HUES64 (cell line): Measurements from ENCODE around the gene LPXN.
A peak's percentile ranks its signal among the peaks of the same experiment; 100 is the strongest.

ENCODE experiments used
- H3K27ac ChIP-seq: 2 replicates; pipeline ENCODE4 v1.7.0; 2013; ENCODE audit warnings: low read depth, low read length, inconsistent platforms
- H3K27me3 ChIP-seq: 2 replicates; pipeline ENCODE4 v1.6.1; 2013; ENCODE audit warnings: mild to moderate bottlenecking, low read length; ENCODE audit not compliant: insufficient read depth
- H3K36me3 ChIP-seq: 2 replicates; pipeline ENCODE4 v1.6.1; 2013; ENCODE audit warnings: mild to moderate bottlenecking, low read length; ENCODE audit not compliant: insufficient read depth
- H3K4me1 ChIP-seq: 2 replicates; pipeline ENCODE4 v1.6.1; 2013; ENCODE audit warnings: mild to moderate bottlenecking, low read length, moderate library complexity; ENCODE audit not compliant: insufficient read depth
- H3K4me3 ChIP-seq: 2 replicates; pipeline ENCODE4 v1.5.1; 2013; ENCODE audit warnings: mild to moderate bottlenecking, low read length, moderate library complexity
- H3K9ac ChIP-seq: 2 replicates; pipeline ENCODE4 v1.6.1; 2013; ENCODE audit warnings: mild to moderate bottlenecking, low read depth, low read length
- H3K9me3 ChIP-seq: 2 replicates; pipeline ENCODE4 v1.6.1; 2013; ENCODE audit warnings: low read depth, low read length; ENCODE audit not compliant: insufficient read depth
- WGBS: fragments of 150-250, 120-280 bp; methylation state at CpG from one replicate; pipeline ENCODE4 v1.1.7; 2013; ENCODE audit warnings: missing lambda C conversion rate; 5-methylcytosine and 5-hydroxymethylcytosine counted together

The LPXN gene

DNA sequence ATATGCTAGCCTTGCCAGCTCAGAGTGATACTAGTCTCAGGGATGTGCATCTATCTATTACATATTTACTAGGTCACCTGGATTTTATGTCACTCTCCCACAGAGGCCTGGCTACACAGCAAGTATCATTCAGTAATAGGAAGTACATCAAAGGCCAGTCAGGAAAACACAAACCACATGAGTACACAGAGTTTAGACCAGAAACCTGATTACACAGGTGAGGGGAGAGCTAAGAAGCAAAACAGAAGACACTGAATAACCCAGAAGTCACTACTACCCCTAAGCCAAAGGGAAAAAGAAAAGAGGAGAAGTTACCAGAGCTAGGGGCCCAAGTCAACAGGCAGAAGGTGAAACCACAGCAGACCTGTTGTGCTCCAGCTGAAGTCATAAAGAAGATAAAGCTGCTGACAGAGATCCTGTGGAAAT, 13.3 kb downstream of the LPXN start:
- H3K4me1 ChIP-seq, result no peaks in the 10 kb centered on the region
- no peak overlapping the region for H3K27ac ChIP-seq
- H3K27me3 ChIP-seq, result no peaks in the 10 kb centered on the region
- no peak overlapping the region for H3K4me3 ChIP-seq
- H3K9me3 ChIP-seq, result no peaks in the 10 kb centered on the region
- H3K36me3 ChIP-seq, result no peaks in the 10 kb centered on the region
- H3K9ac ChIP-seq, result no peak overlapping the region

DNA sequence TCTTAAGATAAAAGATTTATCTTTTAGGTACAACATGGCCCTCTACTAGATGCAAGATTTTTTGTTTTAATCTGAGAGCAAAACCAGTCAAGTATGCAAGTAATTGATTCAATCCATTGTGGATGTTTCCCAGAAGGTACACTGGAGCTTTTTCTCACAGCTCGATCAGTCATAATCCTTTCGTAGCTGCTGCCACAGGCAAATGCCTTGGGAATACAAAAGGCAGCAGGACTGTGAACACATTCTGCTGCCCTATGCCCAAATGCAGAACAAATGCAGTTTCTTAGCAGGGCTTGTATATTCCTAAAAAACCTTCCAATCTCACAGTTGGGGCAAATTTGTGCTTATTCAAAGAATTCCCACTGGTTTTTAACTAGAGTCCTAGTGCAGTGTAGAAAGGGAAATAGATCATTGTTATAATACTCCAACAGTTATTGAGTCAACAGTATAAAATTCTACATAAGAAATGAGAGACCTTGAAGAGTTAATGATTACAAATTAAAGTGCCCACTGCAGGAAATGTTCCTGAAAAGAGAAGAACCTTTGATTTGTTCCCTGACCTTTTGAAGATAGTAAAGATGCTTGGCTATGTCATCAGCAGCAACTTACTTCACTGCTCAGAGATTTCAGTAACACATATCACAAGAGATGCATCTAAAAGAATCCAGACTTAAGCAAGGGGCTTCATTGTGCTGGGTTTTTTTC, 14.1 kb downstream of the LPXN start:
- 93% methylated on average over 2 of the region's 2 CpGs for WGBS

DNA sequence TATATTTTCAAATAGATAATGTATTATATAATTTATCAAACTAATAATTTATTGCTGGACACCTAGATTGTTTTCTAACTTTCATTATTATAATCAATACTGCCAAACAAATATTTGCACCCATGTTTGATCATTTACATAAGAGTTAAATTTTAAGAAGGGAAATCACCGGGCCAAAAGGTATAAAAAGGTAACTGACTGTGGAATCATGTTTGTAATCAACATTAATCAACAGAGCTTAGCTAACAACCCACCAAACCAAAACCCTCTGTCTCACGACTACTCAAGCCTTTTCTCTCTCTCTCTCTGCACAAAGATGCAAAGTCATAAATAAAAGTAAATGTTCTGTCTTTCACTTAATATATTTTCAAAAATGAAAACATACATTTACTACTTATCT, 14.8 kb downstream of the LPXN start:
- Histone ChIP-seq H3K4me1 (no peaks in the 10 kb centered on the region), H3K4me3 (no peak overlapping the region), H3K27ac (no peak overlapping the region), H3K9ac (no peak overlapping the region), H3K9me3 (no peaks in the 10 kb centered on the region), H3K36me3 (no peaks in the 10 kb centered on the region), H3K27me3 (no peaks in the 10 kb centered on the region)
- 43% methylated on average over 1 of the region's 2 CpGs for WGBS

More for the DNA sequence above, 14.1 kb downstream of the LPXN start:
- no peak overlapping the region for H3K4me3 ChIP-seq
- H3K27ac ChIP-seq, result no peak overlapping the region
- no peaks in the 10 kb centered on the region for H3K27me3 ChIP-seq
- H3K36me3 ChIP-seq, result no peaks in the 10 kb centered on the region
- no peaks in the 10 kb centered on the region for H3K4me1 ChIP-seq
- no peak overlapping the region for H3K9ac ChIP-seq
- H3K9me3 ChIP-seq, result no peaks in the 10 kb centered on the region

DNA sequence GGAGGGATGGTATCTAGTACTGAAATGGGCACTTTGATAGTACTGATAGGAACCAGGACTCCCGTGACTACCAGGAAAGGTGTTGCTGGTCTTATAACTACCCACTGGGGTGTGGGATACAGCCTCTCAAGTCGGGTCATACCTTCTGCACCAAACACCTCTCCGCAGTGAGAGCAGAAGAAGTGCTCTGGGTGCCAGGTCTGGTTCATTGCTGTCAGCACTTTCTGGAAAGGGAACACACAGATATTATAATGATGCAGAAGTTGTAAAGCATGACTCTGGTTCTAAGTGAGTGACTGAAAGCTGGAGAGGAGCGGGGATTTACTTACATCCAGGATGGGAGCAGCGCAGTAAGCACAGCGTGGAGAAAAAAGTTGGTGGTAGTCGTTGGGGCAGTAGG, 26.0 kb downstream of the LPXN start:
- H3K4me3 ChIP-seq, result no peak overlapping the region
- H3K27me3 ChIP-seq, result no peaks in the 10 kb centered on the region
- WGBS, result 97% methylated on average over 7 of the region's 7 CpGs
- H3K4me1 ChIP-seq, result no peaks in the 10 kb centered on the region; the same call in 1 of the 2 replicates
- H3K36me3 ChIP-seq, result peaks cover 19% of the 10 kb centered on the region; the same call in 1 of the 2 replicates
- H3K9ac ChIP-seq, result no peak overlapping the region
- no peaks in the 10 kb centered on the region for H3K9me3 ChIP-seq
- H3K27ac ChIP-seq, result no peak overlapping the region

DNA sequence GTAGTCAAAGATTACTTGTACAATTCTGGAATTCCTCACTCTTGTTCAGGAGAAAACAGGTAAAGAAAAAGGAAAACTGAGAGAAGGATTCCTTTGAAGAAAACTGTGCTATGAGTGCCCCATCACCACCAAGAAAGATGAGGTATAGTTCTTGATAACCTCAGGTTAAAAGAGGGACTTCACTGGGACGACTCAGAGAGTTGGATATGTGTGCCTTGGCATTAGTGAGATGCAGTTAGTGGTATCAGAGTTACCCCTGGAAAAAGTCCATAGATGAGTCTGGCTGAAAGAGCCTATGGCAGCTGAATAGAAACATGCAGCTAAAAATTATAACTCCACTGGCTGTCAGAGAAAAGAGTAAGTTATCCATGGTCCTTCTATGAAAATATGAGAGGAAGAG, 28.8 kb downstream of the LPXN start:
- Histone ChIP-seq H3K9ac (no peak overlapping the region), H3K27ac (no peak overlapping the region)

DNA sequence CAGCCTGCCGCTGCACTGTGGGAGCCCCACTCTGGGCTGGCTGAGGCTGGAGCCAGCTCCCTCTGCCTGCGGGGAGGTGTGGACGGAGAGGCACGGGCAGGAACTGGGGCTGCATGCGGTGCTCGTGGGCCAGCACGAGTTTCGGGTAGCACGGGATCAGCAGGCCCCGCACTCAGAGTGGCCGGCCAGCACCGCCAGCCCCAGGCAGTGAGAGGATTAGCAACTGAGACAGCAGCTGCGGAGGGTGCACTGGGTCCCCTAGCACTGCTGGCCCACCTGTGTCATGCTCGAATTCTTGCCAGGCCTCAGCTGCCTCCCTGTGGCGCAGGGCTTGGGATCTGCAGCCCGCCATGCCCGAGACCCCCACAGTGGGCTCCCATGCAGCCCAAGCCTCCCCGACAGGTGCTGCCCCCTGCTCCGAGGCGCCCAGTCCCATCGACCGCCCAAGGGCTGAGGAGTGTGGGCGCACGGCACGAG, 43.8 kb downstream of the LPXN start:
- H3K36me3 ChIP-seq, result no peaks in the 10 kb centered on the region
- no peak overlapping the region for H3K27ac ChIP-seq
- 94% methylated on average over 25 of the region's 25 CpGs for WGBS
- no peak overlapping the region for H3K4me3 ChIP-seq
- peaks cover 5% of the 10 kb centered on the region; the same call in 1 of the 2 replicates for H3K9me3 ChIP-seq
- no peaks in the 10 kb centered on the region for H3K4me1 ChIP-seq
- no peaks in the 10 kb centered on the region for H3K27me3 ChIP-seq
- H3K9ac ChIP-seq, result no peak overlapping the region

More for the DNA sequence above, 28.8 kb downstream of the LPXN start:
- no peaks in the 10 kb centered on the region for H3K9me3 ChIP-seq
- H3K4me1 ChIP-seq, result no peaks in the 10 kb centered on the region; the same call in 1 of the 2 replicates
- H3K27me3 ChIP-seq, result no peaks in the 10 kb centered on the region
- no peak overlapping the region for H3K4me3 ChIP-seq
- H3K36me3 ChIP-seq, result peaks cover 13% of the 10 kb centered on the region; the same call in 1 of the 2 replicates
- WGBS, result 91% methylated on average over 1 of the region's 1 CpG

DNA sequence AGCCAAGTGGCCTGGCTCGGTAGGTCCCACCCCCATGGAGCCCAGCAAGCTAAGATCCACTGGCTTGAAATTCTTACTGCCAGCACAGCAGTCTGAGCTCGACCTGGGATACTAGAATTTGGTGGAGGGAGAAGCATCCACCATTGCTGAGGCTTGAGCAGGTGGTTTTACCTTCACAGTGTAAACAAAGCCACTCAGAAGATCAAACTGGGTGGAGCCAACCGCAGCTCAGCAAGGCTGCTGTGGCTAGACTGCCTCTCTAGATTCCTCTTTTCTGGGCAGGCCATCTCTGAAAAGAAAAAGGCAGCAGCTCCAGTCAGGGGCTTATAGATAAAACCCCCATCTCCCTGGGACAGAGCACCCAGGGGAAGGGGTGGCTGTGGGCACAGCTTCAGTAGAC, 45.4 kb downstream of the LPXN start:
- no peaks in the 10 kb centered on the region for H3K27me3 ChIP-seq
- 85% methylated on average over 3 of the region's 3 CpGs for WGBS
- no peak overlapping the region for H3K9ac ChIP-seq
- H3K9me3 ChIP-seq, result peaks cover 5% of the 10 kb centered on the region; the same call in 1 of the 2 replicates
- no peaks in the 10 kb centered on the region for H3K4me1 ChIP-seq
- no peaks in the 10 kb centered on the region for H3K36me3 ChIP-seq
- H3K27ac ChIP-seq, result no peak overlapping the region
- no peak overlapping the region for H3K4me3 ChIP-seq

DNA sequence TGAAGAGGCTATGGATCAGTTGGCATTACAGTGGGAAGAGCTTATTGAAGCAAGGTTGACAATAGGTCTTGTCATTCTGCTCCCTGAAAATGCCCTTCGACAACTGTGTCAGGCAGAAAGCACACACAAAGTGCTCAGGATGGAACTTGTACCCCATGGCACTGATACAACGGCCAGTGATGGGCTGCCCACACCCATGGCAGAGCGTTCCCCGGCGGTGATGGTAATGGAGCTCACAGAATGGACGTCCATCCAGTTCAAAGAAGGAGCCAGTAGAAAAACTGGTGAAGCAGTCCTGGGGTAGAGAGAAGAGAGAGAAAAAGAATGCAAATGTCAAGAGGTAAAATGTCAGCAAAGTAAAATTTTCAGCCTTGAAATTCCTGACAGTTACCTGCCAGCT, 48.2 kb downstream of the LPXN start:
- 93% methylated on average over 6 of the region's 6 CpGs for WGBS

DNA sequence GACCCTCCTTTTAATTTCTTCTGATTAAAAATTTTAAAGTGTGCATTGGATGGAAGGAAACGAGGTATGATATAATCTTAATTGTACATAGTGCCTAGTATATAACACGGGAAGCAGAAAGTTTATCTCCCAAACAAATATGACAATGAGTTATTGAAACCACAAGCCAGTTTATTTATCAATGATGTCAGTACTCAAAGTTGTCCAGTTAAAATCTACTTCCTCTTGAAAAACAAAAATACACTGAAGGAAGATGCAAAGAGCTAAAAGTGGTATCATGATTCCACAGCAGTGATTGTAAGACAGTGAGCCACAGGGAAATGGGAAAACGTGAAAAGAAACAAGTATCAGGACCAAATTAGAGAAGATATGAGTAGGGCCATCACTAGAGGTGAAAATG, 48.9 kb downstream of the LPXN start:
- Histone ChIP-seq H3K27me3 (no peaks in the 10 kb centered on the region), H3K4me1 (peaks cover 6% of the 10 kb centered on the region; the same call in 1 of the 2 replicates), H3K9ac (no peak overlapping the region), H3K36me3 (no peaks in the 10 kb centered on the region), H3K27ac (no peak overlapping the region), H3K4me3 (no peak overlapping the region), H3K9me3 (peaks cover 5% of the 10 kb centered on the region; the same call in 1 of the 2 replicates)
- WGBS, result 85% methylated on average over 1 of the region's 3 CpGs

More for the DNA sequence above, 48.2 kb downstream of the LPXN start:
- peaks cover 6% of the 10 kb centered on the region; the same call in 1 of the 2 replicates for H3K4me1 ChIP-seq
- H3K36me3 ChIP-seq, result no peaks in the 10 kb centered on the region
- no peak overlapping the region for H3K9ac ChIP-seq
- H3K27ac ChIP-seq, result no peak overlapping the region
- H3K9me3 ChIP-seq, result peaks cover 5% of the 10 kb centered on the region; the same call in 1 of the 2 replicates
- H3K27me3 ChIP-seq, result no peaks in the 10 kb centered on the region
- no peak overlapping the region for H3K4me3 ChIP-seq

DNA sequence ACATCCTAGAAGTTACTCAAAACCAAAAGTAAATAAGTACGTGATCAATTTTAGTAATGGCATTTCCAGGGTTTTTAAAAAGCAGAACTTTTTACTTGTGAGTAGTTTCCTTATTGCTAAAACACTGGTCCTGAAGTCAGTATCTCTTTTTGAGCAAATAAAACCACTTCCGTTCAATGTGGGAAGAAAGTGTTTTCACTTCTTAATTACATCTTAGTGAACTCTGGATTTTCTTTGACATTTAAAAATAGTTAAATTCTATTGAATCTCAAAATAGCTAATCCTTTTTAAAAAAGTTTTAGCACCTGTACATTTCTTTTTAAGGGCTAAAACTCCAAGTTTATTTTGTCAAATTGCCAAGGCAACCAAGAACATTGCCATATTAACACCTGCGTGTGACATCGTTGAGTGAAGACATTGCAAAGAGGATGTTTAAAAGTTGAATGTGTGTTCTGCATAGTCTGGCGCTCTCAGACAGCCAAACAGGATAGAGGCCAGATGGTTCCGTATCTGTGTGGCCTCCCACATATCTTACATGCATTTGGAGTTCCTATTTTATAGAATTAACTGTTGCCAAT, 50.5 kb downstream of the LPXN start:
- Histone ChIP-seq H3K9ac (no peak overlapping the region), H3K4me3 (no peak overlapping the region), H3K9me3 (no peaks in the 10 kb centered on the region), H3K27ac (no peak overlapping the region), H3K27me3 (no peaks in the 10 kb centered on the region), H3K36me3 (no peaks in the 10 kb centered on the region), H3K4me1 (peaks cover 6% of the 10 kb centered on the region; the same call in 1 of the 2 replicates)
- WGBS, result 76% methylated on average over 4 of the region's 6 CpGs

DNA sequence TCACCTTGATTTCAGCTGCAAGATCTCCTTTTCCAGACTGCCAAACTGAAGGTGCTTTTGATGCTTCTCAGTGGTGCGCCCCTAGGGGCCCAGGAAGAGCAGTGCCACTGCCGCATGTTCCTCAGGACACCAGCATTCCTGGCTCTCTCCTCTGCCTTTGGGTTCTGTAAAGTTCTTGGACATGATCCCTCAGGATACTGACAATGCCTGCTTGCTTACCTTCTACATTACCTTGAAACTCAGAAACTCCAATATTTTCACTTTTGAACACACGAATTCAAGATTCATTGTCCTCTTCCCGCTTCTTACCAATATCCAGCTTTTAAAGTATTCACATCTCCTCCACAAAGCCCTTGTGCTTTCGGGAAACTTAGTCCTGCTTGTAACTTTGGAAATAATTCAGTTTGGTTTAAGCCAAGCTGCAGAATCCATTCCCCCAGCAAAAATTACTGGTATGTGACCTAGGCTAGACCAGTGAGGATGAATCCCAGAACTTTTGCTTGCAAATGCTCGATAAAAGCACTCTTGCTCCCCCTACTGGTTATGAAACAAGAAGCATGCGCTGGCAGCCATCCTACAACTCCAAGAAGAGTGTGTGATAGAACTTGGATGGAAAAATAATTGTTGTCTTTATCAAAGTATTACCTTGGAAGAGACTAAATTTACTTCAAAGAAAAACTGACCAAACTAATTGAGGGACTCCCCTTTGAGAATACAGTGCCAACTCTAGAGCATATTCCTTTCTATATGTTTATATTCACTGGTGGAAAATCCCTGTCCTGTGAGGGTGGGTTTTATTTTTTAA, 51.2 kb downstream of the LPXN start:
- Histone ChIP-seq H3K27ac (no peak overlapping the region), H3K4me1 (peaks cover 6% of the 10 kb centered on the region; the same call in 1 of the 2 replicates), H3K27me3 (no peaks in the 10 kb centered on the region), H3K36me3 (no peaks in the 10 kb centered on the region), H3K9me3 (no peaks in the 10 kb centered on the region), H3K9ac (no peak overlapping the region), H3K4me3 (peak overlapping the region; percentile 29)
- WGBS, result 25% methylated on average over 6 of the region's 7 CpGs
